AG04450 (cell line): Measurements from ENCODE around the gene PDILT. TPM values are rescaled to one million over a fixed set of nuclear protein-coding genes. Genes with fewer than 3 reads are reported as not detected.

ENCODE experiments used
- CTCF ChIA-PET: fragments of 300-600, 350-600 bp; formaldehyde crosslinking; extraction: SDS; loops from one replicate; lab custom pipeline; 2022; ENCODE audit warnings: antibody characterized with exemption, inconsistent platforms; lab: Charles Lee
- POLR2A ChIA-PET: fragments of 350-600 bp; formaldehyde crosslinking; extraction: SDS; loops from one replicate; lab custom pipeline; 2021; ENCODE audit warnings: antibody characterized with exemption, inconsistent platforms; lab: Yijun Ruan, JAX
- DNase-seq: peaks from one replicate; pipeline ENCODE4 v3.0.0-alpha.2; 2011; ENCODE audit warnings: low read depth, low spot score
- H3K27ac ChIP-seq: one replicate; pipeline ENCODE4 v1.5.1; 2012; ENCODE audit warnings: low read depth, low read length, control low read depth
- H3K27me3 ChIP-seq: one replicate; pipeline ENCODE4 v1.6.0; 2012; ENCODE audit warnings: low read length; ENCODE audit not compliant: control insufficient read depth, insufficient read depth
- H3K4me3 ChIP-seq: 2 replicates; pipeline ENCODE4 v1.5.1; 2011; ENCODE audit warnings: mild to moderate bottlenecking, low read depth, low read length, control low read depth
- H3K9me3 ChIP-seq: 2 replicates; pipeline ENCODE4 v1.5.1; 2012; ENCODE audit warnings: low read length; ENCODE audit not compliant: control insufficient read depth, insufficient read depth
- CTCF ChIP-seq: IDR thresholded peaks from 2 replicates; pipeline ENCODE4 v1.5.1; 2011; ENCODE audit warnings: low read depth, low read length, control low read depth, inconsistent platforms
- polyA plus RNA-seq: library from polyadenylated mRNA; depleted of rRNA; stranded (reverse); fragments of >200 nt; gene quantifications from 2 replicates; pipeline ENCODE4 v1.2.3, GENCODE V29; 2011

Gene PDILT
- polyA plus RNA-seq, 1 experiment: not detected

- Histone ChIP-seq H3K27ac (no peak overlapping the region), H3K4me3 (no peak overlapping the region), H3K9me3 (peaks cover 26% of the 10 kb centered on the region), H3K27me3 (no peaks in the 10 kb centered on the region)
- CTCF ChIA-PET: no interaction called here
- no peak for TF ChIP-seq CTCF
- no peak for DNase-seq
- POLR2A ChIA-PET: no interaction called here
Measured at GRCh38 chr16:20401475-20402016, 3.0 kb downstream of the PDILT start.

- no peak for DNase-seq
- Histone ChIP-seq H3K27ac (no peak overlapping the region), H3K27me3 (no peaks in the 10 kb centered on the region), H3K9me3 (peaks cover 26% of the 10 kb centered on the region), H3K4me3 (no peak overlapping the region)
- ChIA-PET POLR2A (no interaction called here), CTCF (no interaction called here)
- TF ChIP-seq CTCF: no peak
Measured at GRCh38 chr16:20401066-20401465, 3.5 kb downstream of the PDILT start.

GRCh38 chr16:20399185-20399584, 5.4 kb downstream of the PDILT start:
- CTCF ChIA-PET: interaction anchor here (1.2 kb wide), 1 partner anchor 16 kb away, joined by 3 read pairs; no protein-coding TSS in a partner anchor

GRCh38 chr16:20398603-20399002, 5.9 kb downstream of the PDILT start:
- H3K4me3 ChIP-seq: no peak overlapping the region
- TF ChIP-seq CTCF: no peak
- POLR2A ChIA-PET: no interaction called here
- no peak overlapping the region for H3K27ac ChIP-seq
- DNase-seq: no peak
- H3K9me3 ChIP-seq: peaks cover 13% of the 10 kb centered on the region
- CTCF ChIA-PET: no interaction called here
- H3K27me3 ChIP-seq: no peaks in the 10 kb centered on the region

More at GRCh38 chr16:20399185-20399584, 5.4 kb downstream of the PDILT start:
- POLR2A ChIA-PET: no interaction called here
- H3K27me3 ChIP-seq: no peaks in the 10 kb centered on the region
- no peak overlapping the region for H3K27ac ChIP-seq
- H3K9me3 ChIP-seq: peaks cover 16% of the 10 kb centered on the region
- no peak overlapping the region for H3K4me3 ChIP-seq
- no peak for DNase-seq
- TF ChIP-seq CTCF: no peak

GRCh38 chr16:20397468-20398074, 7.0 kb downstream of the PDILT start:
- no peaks in the 10 kb centered on the region for H3K27me3 ChIP-seq
- ChIA-PET CTCF (interaction anchor here (1.1 kb wide), 1 partner anchor 12 kb away, joined by 9 read pairs; no protein-coding TSS in a partner anchor), POLR2A (no interaction called here)
- no peak overlapping the region for H3K4me3 ChIP-seq
- no peak overlapping the region for H3K27ac ChIP-seq
- no peak for DNase-seq
- TF ChIP-seq CTCF: no peak
- H3K9me3 ChIP-seq: peaks cover 9% of the 10 kb centered on the region
